ENCODE results near the gene GPR151.

GPR151 gene

DNA sequence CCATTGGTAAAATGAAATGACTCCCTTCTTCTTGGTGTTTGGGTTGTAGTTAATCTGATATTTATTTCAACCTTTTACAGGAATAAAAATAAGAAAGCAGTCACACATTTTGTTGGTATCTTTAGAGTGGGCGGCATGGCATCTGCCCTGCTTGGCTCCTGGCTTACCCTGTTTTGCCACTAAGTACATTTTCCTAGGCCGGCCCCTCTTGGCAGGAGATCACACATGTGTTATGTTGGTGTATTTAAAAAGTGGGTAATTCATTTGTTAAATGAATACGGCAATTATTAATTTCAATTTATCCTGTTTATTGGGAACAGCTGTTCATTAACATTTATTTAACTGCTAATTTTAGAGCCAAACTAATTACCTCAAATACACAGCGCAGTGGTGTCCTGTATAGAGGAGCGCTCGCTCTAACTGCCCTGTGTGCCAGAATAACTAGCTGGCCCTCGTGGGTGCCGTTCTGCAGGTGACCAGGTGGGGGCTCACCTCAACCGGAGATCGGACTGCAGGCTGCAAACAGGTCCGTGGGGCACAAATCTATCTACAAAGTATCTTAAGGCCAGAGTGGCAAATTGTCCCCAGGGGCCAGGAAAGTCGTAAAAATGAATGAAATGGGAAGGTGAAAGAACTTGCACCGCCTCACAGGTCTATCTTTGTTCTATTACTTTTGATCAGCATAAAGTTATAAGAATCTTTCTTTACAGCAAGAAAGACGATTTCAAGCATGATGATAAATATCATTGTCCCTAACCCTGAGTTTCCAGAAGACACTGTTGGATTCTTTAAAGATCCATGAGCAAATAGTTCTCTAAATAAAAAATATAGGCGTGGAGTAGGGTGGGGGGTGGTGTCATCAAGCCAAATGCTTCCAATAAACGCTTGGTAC, 26.2 kb upstream of the GPR151 start:
- H3K27me3 ChIP-seq (ENCODE audit: control insufficient read depth in 5 of 5, insufficient read depth in 4 of 5, low read length in 5 of 5) = no peaks in the 10 kb centered on the region
- no peaks in the 10 kb centered on the region for H3K9me3 ChIP-seq (ENCODE audit: control insufficient read depth in 5 of 5, low read length in 5 of 5)
- peaks cover 0 to 9% (median 8%) of the 10 kb centered on the region in 5 donors for H3K4me1 ChIP-seq (ENCODE audit: control insufficient read depth in 5 of 5, insufficient read depth in 5 of 5, low read length in 5 of 5)
- H3K9ac ChIP-seq (ENCODE audit: low read length in 5 of 5) = peak overlapping the region in 1 of 5 donors; percentile 30
- H3K27ac ChIP-seq (ENCODE audit: low read depth, low read length) = no peak overlapping the region
- H3K36me3 ChIP-seq (ENCODE audit: control insufficient read depth in 5 of 5, insufficient read depth in 5 of 5, low read length in 5 of 5) = no peaks in the 10 kb centered on the region
- H3K4me3 ChIP-seq (ENCODE audit: low read depth in 1 of 5, low read length in 5 of 5) = no peak overlapping the region

GRCh38 chr5:146540414-146540813, 24.4 kb upstream of the GPR151 start:
- H3K9me3 ChIP-seq (ENCODE audit: control insufficient read depth in 5 of 5, low read length in 5 of 5) = no peaks in the 10 kb centered on the region
- no peaks in the 10 kb centered on the region for H3K27me3 ChIP-seq (ENCODE audit: control insufficient read depth in 5 of 5, insufficient read depth in 4 of 5, low read length in 5 of 5)
- H3K4me3 ChIP-seq (ENCODE audit: low read depth in 1 of 5, low read length in 5 of 5) = no peak overlapping the region
- no peaks in the 10 kb centered on the region for H3K36me3 ChIP-seq (ENCODE audit: control insufficient read depth in 5 of 5, insufficient read depth in 5 of 5, low read length in 5 of 5)
- peaks cover 0 to 9% (median 8%) of the 10 kb centered on the region in 5 donors for H3K4me1 ChIP-seq (ENCODE audit: control insufficient read depth in 5 of 5, insufficient read depth in 5 of 5, low read length in 5 of 5)
- H3K9ac ChIP-seq (ENCODE audit: low read length in 5 of 5) = no peak overlapping the region
- no peak overlapping the region for H3K27ac ChIP-seq (ENCODE audit: low read depth, low read length)

GRCh38 chr5:146539973-146540372, 24.0 kb upstream of the GPR151 start:
- no peak overlapping the region for H3K27ac ChIP-seq (ENCODE audit: low read depth, low read length)
- no peak overlapping the region for H3K4me3 ChIP-seq (ENCODE audit: low read depth in 1 of 5, low read length in 5 of 5)
- no peak overlapping the region for H3K9ac ChIP-seq (ENCODE audit: low read length in 5 of 5)
- H3K4me1 ChIP-seq (ENCODE audit: control insufficient read depth in 5 of 5, insufficient read depth in 5 of 5, low read length in 5 of 5) = peaks cover 0 to 9% (median 8%) of the 10 kb centered on the region in 5 donors
- H3K27me3 ChIP-seq (ENCODE audit: control insufficient read depth in 5 of 5, insufficient read depth in 4 of 5, low read length in 5 of 5) = no peaks in the 10 kb centered on the region
- H3K36me3 ChIP-seq (ENCODE audit: control insufficient read depth in 5 of 5, insufficient read depth in 5 of 5, low read length in 5 of 5) = no peaks in the 10 kb centered on the region
- no peaks in the 10 kb centered on the region for H3K9me3 ChIP-seq (ENCODE audit: control insufficient read depth in 5 of 5, low read length in 5 of 5)

DNA sequence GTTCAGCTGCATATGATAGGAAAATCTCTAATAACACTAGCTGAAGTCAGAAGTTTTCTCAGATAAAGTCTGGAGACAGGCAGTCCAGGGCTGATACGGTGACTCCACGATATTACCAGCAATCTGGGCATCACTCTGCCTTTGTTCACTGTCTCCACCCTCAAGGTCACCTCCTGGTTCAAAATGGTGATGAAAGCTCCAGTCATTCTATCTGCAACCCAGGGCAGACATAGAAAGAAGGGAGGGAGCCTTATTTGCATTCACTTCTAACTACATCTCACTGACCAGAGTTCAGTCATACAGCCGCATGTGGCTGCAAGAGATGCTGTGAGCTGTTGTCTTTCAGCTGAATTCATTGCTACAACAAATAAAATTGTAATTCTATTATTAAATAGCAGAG, 22.4 kb upstream of the GPR151 start:
- Histone ChIP-seq H3K27ac (ENCODE audit: low read depth, low read length) (no peak overlapping the region), H3K9ac (ENCODE audit: low read length in 5 of 5) (no peak overlapping the region), H3K4me1 (ENCODE audit: control insufficient read depth in 5 of 5, insufficient read depth in 5 of 5, low read length in 5 of 5) (peaks cover 0 to 9% (median 8%) of the 10 kb centered on the region in 5 donors), H3K36me3 (ENCODE audit: control insufficient read depth in 5 of 5, insufficient read depth in 5 of 5, low read length in 5 of 5) (no peaks in the 10 kb centered on the region), H3K4me3 (ENCODE audit: low read depth in 1 of 5, low read length in 5 of 5) (no peak overlapping the region), H3K27me3 (ENCODE audit: control insufficient read depth in 5 of 5, insufficient read depth in 4 of 5, low read length in 5 of 5) (no peaks in the 10 kb centered on the region), H3K9me3 (ENCODE audit: control insufficient read depth in 5 of 5, low read length in 5 of 5) (no peaks in the 10 kb centered on the region)

- Histone ChIP-seq H3K9me3 (ENCODE audit: control insufficient read depth in 5 of 5, low read length in 5 of 5) (no peaks in the 10 kb centered on the region), H3K27ac (ENCODE audit: low read depth, low read length) (no peak overlapping the region), H3K27me3 (ENCODE audit: control insufficient read depth in 5 of 5, insufficient read depth in 4 of 5, low read length in 5 of 5) (no peaks in the 10 kb centered on the region), H3K4me1 (ENCODE audit: control insufficient read depth in 5 of 5, insufficient read depth in 5 of 5, low read length in 5 of 5) (no peaks in the 10 kb centered on the region), H3K9ac (ENCODE audit: low read length in 5 of 5) (no peak overlapping the region), H3K4me3 (ENCODE audit: low read depth in 1 of 5, low read length in 5 of 5) (no peak overlapping the region), H3K36me3 (ENCODE audit: control insufficient read depth in 5 of 5, insufficient read depth in 5 of 5, low read length in 5 of 5) (no peaks in the 10 kb centered on the region)
Observed at GRCh38 chr5:146533882-146534281, 17.9 kb upstream of the GPR151 start.

DNA sequence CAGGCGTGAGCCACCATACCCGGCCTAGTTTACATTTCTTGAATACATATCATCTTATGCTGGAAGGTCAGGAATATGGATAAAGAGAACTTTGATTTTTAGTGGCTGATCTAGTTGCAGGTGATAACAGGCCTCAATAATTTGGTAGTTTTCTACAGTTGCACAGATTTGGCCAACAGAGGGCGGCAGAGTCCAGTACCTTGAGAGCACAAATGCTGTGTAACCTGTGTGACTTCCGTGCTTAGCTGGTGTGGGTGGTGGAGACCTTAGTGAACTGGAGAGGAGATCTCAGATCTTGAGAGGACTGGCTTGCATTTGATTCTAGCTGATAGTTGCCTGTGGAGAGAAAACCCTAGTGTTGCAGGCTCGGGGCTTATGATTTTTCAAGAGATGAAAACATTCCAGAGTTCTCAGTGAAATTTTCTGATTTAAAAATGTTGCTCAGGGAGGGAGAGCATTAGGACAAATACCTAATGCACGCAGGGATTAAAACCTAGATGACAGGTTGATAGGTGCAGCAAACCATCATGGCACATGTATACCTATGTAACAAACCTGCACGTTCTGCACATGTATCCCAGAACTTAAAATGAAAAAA, 17.4 kb upstream of the GPR151 start:
- Histone ChIP-seq H3K4me3 (ENCODE audit: low read depth in 1 of 5, low read length in 5 of 5) (no peak overlapping the region), H3K27me3 (ENCODE audit: control insufficient read depth in 5 of 5, insufficient read depth in 4 of 5, low read length in 5 of 5) (no peaks in the 10 kb centered on the region), H3K9me3 (ENCODE audit: control insufficient read depth in 5 of 5, low read length in 5 of 5) (no peaks in the 10 kb centered on the region), H3K36me3 (ENCODE audit: control insufficient read depth in 5 of 5, insufficient read depth in 5 of 5, low read length in 5 of 5) (no peaks in the 10 kb centered on the region), H3K4me1 (ENCODE audit: control insufficient read depth in 5 of 5, insufficient read depth in 5 of 5, low read length in 5 of 5) (no peaks in the 10 kb centered on the region), H3K9ac (ENCODE audit: low read length in 5 of 5) (no peak overlapping the region), H3K27ac (ENCODE audit: low read depth, low read length) (no peak overlapping the region)

- Histone ChIP-seq H3K4me3 (ENCODE audit: low read depth in 1 of 5, low read length in 5 of 5) (no peak overlapping the region), H3K27ac (ENCODE audit: low read depth, low read length) (no peak overlapping the region), H3K27me3 (ENCODE audit: control insufficient read depth in 5 of 5, insufficient read depth in 4 of 5, low read length in 5 of 5) (peaks cover 0 to 3% (median 0%) of the 10 kb centered on the region in 5 donors), H3K9ac (ENCODE audit: low read length in 5 of 5) (no peak overlapping the region), H3K36me3 (ENCODE audit: control insufficient read depth in 5 of 5, insufficient read depth in 5 of 5, low read length in 5 of 5) (no peaks in the 10 kb centered on the region), H3K4me1 (ENCODE audit: control insufficient read depth in 5 of 5, insufficient read depth in 5 of 5, low read length in 5 of 5) (no peaks in the 10 kb centered on the region), H3K9me3 (ENCODE audit: control insufficient read depth in 5 of 5, low read length in 5 of 5) (no peaks in the 10 kb centered on the region)
Observed at GRCh38 chr5:146529984-146530383, 14.0 kb upstream of the GPR151 start.

DNA sequence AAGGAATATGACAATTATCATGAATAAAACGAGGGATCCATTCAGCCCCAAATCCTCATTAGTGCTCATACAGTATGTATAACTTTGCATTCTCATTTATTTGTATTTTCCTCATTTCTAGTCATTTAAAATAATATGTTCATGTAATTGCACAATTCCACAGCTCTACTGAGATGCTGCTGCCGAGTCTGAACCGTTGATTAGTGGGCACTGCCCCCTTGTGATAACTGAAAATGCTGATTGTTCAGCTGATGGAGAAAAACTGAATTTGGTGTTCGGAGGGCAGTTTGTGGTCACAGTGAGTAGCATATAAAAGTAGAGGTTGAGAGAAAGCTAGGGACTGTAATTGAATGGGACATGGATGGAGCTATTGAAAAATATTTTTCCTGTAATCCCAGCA, 12.2 kb upstream of the GPR151 start:
- Histone ChIP-seq H3K27me3 (ENCODE audit: control insufficient read depth in 5 of 5, insufficient read depth in 4 of 5, low read length in 5 of 5) (peaks cover 0 to 3% (median 0%) of the 10 kb centered on the region in 5 donors), H3K36me3 (ENCODE audit: control insufficient read depth in 5 of 5, insufficient read depth in 5 of 5, low read length in 5 of 5) (no peaks in the 10 kb centered on the region), H3K9ac (ENCODE audit: low read length in 5 of 5) (no peak overlapping the region), H3K27ac (ENCODE audit: low read depth, low read length) (no peak overlapping the region), H3K9me3 (ENCODE audit: control insufficient read depth in 5 of 5, low read length in 5 of 5) (no peaks in the 10 kb centered on the region), H3K4me1 (ENCODE audit: control insufficient read depth in 5 of 5, insufficient read depth in 5 of 5, low read length in 5 of 5) (no peaks in the 10 kb centered on the region), H3K4me3 (ENCODE audit: low read depth in 1 of 5, low read length in 5 of 5) (no peak overlapping the region)

DNA sequence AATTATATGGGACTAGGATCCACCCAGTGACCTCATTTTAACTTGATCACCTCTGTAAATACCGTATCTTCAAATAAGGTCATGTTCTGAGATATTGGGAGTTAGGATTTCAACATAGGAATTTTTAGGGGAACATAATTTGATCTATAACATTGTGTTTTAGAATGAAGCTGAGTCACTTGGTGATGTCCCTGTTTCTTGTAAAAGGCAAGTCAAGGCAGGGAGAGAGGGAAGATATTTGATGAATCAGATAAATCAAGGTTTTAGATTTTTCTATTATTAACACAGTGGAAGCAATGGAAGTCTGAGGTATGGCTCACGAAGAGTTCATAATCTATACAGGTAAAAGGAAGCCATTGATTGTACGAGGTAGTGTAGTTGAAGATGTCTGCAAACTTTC, 11.8 kb upstream of the GPR151 start:
- Histone ChIP-seq H3K36me3 (ENCODE audit: control insufficient read depth in 5 of 5, insufficient read depth in 5 of 5, low read length in 5 of 5) (no peaks in the 10 kb centered on the region), H3K27me3 (ENCODE audit: control insufficient read depth in 5 of 5, insufficient read depth in 4 of 5, low read length in 5 of 5) (peaks cover 0 to 3% (median 0%) of the 10 kb centered on the region in 5 donors), H3K27ac (ENCODE audit: low read depth, low read length) (no peak overlapping the region), H3K9ac (ENCODE audit: low read length in 5 of 5) (no peak overlapping the region), H3K4me3 (ENCODE audit: low read depth in 1 of 5, low read length in 5 of 5) (no peak overlapping the region), H3K9me3 (ENCODE audit: control insufficient read depth in 5 of 5, low read length in 5 of 5) (no peaks in the 10 kb centered on the region), H3K4me1 (ENCODE audit: control insufficient read depth in 5 of 5, insufficient read depth in 5 of 5, low read length in 5 of 5) (no peaks in the 10 kb centered on the region)

- Histone ChIP-seq H3K9me3 (ENCODE audit: control insufficient read depth in 5 of 5, low read length in 5 of 5) (no peaks in the 10 kb centered on the region), H3K4me1 (ENCODE audit: control insufficient read depth in 5 of 5, insufficient read depth in 5 of 5, low read length in 5 of 5) (no peaks in the 10 kb centered on the region), H3K9ac (ENCODE audit: low read length in 5 of 5) (no peak overlapping the region), H3K27me3 (ENCODE audit: control insufficient read depth in 5 of 5, insufficient read depth in 4 of 5, low read length in 5 of 5) (peaks cover 0 to 3% (median 0%) of the 10 kb centered on the region in 5 donors), H3K36me3 (ENCODE audit: control insufficient read depth in 5 of 5, insufficient read depth in 5 of 5, low read length in 5 of 5) (no peaks in the 10 kb centered on the region), H3K27ac (ENCODE audit: low read depth, low read length) (no peak overlapping the region), H3K4me3 (ENCODE audit: low read depth in 1 of 5, low read length in 5 of 5) (no peak overlapping the region)
Observed at GRCh38 chr5:146523698-146524097, 7.7 kb upstream of the GPR151 start.

Data from subcutaneous abdominal adipose tissue (tissue), 5 donors.